ENCODE results near the gene TFAP2D.

DNA sequence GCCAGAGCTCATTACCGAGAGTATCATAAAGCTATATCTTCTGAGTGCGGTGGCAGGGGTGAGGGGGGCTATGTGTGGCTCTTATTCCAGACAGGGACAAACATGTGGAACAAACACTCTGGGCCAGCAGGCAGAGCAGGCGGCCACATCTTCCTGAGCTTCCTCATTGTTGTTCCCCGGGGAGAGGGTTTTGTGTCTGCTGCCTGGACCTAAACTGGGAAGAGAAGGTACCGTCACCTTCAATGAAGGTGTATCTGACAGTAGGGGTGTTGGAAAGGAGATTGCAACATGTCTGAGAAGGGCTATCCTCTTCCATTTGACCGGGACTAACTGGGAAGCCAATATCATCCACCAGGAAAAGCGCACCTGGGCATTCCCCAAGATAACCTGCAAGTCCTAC, 1.6 kb upstream of the TFAP2D start:
- TF ChIP-seq POLR2A (IDR thresholded peaks at IDR 0.05) = no peak
- TF ChIP-seq, protein P1, sequence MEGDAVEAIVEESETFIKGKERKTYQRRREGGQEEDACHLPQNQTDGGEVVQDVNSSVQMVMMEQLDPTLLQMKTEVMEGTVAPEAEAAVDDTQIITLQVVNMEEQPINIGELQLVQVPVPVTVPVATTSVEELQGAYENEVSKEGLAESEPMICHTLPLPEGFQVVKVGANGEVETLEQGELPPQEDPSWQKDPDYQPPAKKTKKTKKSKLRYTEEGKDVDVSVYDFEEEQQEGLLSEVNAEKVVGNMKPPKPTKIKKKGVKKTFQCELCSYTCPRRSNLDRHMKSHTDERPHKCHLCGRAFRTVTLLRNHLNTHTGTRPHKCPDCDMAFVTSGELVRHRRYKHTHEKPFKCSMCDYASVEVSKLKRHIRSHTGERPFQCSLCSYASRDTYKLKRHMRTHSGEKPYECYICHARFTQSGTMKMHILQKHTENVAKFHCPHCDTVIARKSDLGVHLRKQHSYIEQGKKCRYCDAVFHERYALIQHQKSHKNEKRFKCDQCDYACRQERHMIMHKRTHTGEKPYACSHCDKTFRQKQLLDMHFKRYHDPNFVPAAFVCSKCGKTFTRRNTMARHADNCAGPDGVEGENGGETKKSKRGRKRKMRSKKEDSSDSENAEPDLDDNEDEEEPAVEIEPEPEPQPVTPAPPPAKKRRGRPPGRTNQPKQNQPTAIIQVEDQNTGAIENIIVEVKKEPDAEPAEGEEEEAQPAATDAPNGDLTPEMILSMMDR (IDR thresholded peaks at IDR 0.05 in 8 of 11, conservative IDR thresholded peaks at IDR 0.05 in 3 of 11) = no peak
